Hindlimb muscle (tissue), 1 donor: ENCODE data around the gene ZNF438. TPM values are rescaled to one million over a fixed set of nuclear protein-coding genes. Genes with fewer than 3 reads are reported as not detected.

Source experiments
- DNase-seq: peaks from one replicate; pipeline ENCODE4 v3.0.0-alpha.2; 2013
- polyA plus RNA-seq: library from polyadenylated mRNA; unstranded; fragments of 120-200 nt; gene quantifications from one replicate; pipeline ENCODE4 v1.2.1, GENCODE V29; 2013; ENCODE audit not compliant: insufficient read length

Gene ZNF438
- polyA plus RNA-seq, 1 donor: 15.5 TPM

DNA sequence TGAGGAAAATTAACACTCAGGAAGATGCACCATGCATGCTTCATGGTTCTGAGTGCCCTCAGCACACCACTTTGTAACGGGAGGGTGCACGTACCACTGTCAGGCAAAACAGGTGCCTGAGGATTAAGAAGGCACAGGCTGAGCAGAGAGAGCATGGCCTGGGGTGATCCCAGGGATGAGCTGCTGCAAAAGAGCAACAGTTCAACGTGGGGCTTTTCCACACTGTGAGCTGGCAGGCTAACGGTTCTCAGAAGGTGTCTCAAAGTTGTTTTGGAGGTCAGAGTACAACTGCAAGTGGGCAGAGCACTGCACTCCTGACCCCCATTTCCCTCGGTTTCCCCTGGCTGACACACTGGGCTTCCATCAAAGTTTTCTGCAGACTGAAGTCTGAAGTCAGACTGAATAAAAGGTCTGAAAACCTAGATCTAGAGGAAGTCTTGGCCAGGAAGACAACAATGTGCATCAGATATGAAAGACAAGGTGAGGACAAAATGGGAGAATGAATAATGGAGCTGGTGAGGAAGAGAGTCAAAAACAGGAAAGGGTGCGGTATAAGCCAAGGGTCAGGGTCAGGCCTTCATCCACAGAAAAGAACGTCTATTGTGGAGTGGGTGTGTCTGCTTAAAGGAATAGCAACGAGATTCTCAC is 20.5 kb downstream of the ZNF438 start:
- DNase-seq: no peak

DNA sequence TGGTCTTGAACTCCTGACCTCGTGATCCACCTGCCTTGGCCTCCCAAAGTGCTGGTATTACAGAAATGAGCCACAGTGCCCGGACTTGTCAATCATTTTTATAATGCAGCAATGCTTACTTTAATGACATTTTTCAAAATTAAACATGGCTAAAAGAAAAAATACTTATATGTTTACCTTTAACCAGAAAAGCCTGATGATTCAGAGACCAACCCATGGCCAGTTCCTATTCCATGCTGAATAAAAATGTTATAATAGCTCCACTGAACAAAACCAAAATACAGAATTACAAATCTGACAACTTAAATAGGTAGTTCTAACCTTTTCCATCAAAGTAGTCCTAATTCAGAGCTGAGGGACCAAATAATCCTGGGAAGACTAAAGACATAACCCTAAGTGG is 21.6 kb downstream of the ZNF438 start:
- DNase-seq: no peak

DNA sequence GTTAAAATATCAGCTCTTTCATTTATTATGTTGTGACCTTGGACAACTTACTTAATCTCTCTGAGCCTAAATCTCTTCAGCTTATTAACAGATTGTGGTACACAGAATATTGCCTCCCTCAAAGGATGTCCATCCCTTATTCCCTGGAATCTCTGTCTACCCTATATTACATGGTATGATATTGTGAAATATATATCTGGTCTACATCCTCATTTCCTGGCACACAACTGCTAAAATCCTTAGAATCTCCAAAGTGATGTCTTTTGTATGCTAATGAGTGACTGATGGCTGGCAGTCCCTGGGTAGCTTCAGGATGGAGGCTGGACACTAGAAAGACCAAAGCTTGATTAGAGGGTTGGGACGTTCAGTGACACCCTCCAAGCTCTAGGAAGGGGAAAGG is 25.8 kb downstream of the ZNF438 start:
- DNase-seq: no peak

DNA sequence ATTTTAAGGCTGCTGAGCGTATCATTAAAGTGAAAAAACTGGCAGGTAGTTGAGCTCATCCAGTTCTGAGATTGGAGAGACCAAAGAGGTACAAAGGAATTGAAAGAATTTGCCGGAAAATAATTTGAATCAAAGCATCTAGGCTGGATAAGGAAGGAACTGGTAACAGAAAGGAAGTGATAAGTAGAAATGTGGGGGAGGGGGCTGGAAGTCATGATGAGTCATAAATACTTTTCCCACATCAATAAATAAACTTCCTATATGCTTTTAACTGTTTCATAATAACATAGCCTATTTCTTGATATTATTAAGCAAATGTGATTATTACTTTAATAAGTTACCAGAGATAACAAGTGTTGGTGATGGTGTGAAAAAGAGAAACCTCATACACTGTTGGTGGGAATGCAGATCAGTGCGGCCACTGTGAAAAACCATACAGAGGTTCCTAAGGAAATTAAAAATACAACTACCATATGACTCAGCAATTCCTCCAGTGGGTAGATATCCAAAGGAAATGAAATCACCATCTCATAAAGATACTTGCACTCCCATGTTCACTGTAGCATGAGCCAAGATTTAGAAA is 27.0 kb downstream of the ZNF438 start:
- DNase-seq: no peak

DNA sequence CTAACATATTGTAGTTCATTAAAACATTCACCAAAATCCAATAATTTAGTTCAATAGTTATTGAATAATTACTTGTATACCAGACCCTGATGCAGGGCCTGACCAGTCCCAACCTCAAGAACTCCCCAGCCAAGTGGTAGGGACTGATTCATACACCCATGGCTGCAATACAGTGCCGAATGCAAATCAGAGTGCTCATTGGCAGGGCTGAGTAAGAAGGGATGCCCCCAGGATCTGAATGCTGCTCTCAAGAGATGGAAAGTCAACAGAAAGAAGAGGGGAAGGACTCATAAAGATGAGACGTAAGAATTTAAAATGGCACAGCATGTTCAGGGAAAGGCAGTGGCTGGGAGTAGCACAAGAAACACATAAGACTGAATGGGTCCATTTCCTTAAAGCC is 29.9 kb downstream of the ZNF438 start:
- no peak for DNase-seq

GRCh38 chr10:31000867-31001266 is 30.8 kb downstream of the ZNF438 start:
- DNase-seq: no peak

GRCh38 chr10:31000071-31000782 is 31.4 kb downstream of the ZNF438 start:
- no peak for DNase-seq

DNA sequence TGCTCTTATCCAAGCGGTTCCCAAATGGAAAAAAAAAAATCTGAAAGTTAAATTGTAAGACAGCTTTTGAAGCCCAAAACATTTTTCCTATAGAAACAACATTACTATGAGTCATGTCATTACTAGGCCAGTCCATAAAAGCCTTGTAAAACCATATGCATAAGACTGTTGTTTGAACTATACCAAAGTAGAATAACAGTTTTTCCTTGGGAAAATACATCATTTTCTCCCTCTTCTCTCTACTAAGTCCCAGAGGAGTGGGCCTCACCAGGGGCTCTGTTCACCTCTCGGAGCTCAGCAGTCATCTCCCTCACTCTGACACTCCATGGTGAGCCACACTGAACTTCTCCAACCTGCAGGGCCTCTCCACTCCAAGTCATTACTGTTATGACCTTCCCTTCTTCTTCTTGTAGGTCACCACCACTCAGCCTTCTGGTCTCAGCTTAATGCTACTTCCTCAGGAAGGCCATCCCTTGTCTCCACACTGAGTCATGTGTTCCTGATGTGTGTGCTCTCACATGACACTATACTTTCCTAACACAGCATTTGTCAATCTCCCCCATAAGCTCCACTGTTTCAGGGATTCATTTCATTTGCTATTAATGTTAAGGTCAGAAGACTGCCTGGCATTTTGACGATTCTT is 32.5 kb downstream of the ZNF438 start:
- DNase-seq: peak; percentile 44

GRCh38 chr10:30997536-30998235 is 34.0 kb downstream of the ZNF438 start:
- no peak for DNase-seq

GRCh38 chr10:30996481-30997005 is 35.1 kb downstream of the ZNF438 start:
- no peak for DNase-seq

- no peak for DNase-seq
Measured at GRCh38 chr10:30995081-30995770, 36.4 kb downstream of the ZNF438 start.

GRCh38 chr10:30993155-30993554 is 38.5 kb downstream of the ZNF438 start:
- DNase-seq: no peak

DNA sequence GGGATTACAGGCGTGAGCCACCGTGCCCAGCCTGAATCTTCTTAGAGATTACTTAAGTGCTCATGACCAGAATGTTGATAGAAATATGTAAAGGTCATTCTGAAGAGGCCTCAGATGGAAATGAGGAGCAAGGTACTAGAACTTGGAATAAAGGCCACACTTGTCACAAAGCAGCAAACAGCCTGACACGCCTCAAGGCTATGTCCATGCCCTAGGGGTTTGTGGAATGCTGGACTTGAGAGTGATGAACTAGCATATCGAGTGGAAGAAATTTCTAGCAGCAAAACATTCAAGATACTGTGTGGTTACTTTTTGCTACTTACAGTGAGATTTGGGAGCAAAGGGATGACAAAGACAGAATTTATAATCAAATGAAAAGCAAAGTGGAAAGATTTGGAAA is 39.0 kb downstream of the ZNF438 start:
- no peak for DNase-seq

- DNase-seq: no peak
Measured at GRCh38 chr10:30991647-30992011, 40.0 kb downstream of the ZNF438 start.

DNA sequence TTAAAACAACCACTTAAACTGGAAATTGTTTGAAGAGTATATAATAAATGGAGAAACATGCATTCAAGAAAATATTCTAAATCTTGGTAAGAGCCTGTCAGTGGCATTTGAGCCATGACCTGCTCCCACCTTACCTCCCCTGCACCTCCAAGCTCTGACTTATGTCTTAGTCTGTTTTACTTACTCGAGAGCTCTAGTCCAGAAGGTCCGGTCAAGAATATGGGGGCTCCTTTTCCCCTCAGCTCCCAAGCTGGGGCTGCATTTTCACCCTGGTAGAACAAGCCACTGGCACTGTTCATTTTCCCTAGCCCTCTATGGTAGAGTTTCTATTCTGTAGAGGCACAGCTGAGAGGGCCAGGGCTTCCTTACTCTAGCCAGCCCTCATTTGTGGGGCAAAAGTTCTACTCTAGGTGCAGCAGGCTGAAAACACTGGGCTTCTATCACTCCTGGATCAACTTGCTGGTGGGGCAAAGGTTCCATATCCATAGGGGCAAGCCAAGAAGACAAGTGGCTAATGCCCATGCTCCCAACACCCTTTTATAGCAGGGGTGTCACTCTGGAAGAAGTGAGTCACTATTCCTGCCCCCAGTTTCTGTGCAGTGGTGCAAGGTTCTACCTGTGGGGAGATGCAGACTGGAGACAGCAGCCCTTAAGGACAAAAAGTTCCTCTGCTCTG is 40.6 kb downstream of the ZNF438 start:
- no peak for DNase-seq

- DNase-seq: no peak
Measured at GRCh38 chr10:30990351-30990750, 41.3 kb downstream of the ZNF438 start.

DNA sequence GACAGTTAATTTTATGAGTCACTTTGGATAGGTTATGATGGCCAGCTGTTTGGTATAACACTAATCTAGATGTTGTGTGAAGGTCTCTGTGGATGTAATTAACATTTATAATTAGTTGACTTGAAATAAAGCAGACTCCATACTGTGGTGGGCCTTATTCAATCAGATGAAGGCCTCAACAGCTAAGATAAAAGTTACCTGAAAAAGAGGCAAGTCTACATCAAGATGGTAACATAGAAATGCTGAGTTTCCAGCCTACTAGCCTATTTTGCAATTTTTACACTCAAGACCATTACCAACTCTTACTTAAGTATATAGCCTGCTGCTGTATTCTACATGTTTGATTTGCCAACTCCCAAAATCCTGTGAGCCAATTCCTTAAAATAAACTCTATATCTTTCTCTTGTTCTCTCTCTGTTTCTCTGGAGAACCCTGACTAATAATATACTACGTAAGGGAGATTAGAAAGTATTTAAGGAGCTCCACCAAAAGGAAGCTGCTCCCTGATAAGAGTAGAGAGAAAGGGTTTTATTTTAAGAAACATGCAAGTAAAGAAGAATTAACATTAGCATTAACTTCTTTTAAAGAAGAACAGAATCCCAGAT is 42.7 kb downstream of the ZNF438 start:
- DNase-seq: no peak

GRCh38 chr10:30987463-30987862 is 44.2 kb downstream of the ZNF438 start:
- no peak for DNase-seq

DNA sequence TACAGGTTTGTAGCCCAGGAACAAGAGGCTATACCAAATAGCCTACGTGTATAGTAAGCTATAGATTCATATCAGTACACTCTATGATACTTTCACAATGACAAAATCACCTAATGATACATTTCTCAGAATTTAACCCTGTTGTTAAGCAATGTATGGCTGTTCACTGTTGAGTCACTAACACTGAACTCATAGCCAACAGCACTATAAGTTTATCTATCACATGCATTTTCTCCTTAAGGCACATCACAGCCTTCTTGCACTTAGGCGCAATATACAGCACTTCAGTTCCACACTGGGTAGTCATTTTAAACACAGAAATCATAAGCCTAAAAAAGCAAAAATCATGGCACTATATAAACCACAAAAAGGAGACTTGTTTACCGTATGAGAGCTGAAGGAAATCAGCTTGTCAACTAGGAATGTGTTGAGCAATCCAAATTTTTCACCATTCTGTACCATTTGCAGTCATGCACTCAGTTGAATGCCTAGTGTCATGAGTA is 45.6 kb downstream of the ZNF438 start:
- DNase-seq: no peak

- no peak for DNase-seq
Measured at GRCh38 chr10:30985512-30985911, 46.2 kb downstream of the ZNF438 start.
